Stimulated activated CD8-positive, alpha-beta memory T cell treated with anti-CD3 and anti-CD28 coated beads, Interleukin-4, amount 100 ng/mL, for 4 hours (primary cell): ENCODE results near the gene COL6A6.

ENCODE experiments used
- DNase-seq, 2 donors: peaks; one replicate each; pipeline ENCODE4 v3.0.0-alpha.2; 2020; ENCODE audit warnings: low read depth in 2 of 2, low spot score in 1 of 2

Gene COL6A6

GRCh38 chr3:130516645-130517512 lies at the start of gene COL6A6:
COL6A6 (plus strand) TSS chr3:130517177; CDS start chr3:130560365, 43,188 bp downstream.
- DNase-seq, result no peak

GRCh38 chr3:130468311-130468710 lies 48.7 kb upstream of the COL6A6 start:
- DNase-seq, result no peak

GRCh38 chr3:130470126-130470525 lies 46.9 kb upstream of the COL6A6 start:
- no peak for DNase-seq

GRCh38 chr3:130473416-130473815 lies 43.6 kb upstream of the COL6A6 start:
- no peak for DNase-seq

GRCh38 chr3:130480736-130481135 lies 36.2 kb upstream of the COL6A6 start:
- DNase-seq, result no peak

GRCh38 chr3:130488288-130488687 lies 28.7 kb upstream of the COL6A6 start:
- DNase-seq, result no peak

GRCh38 chr3:130488769-130489450 lies 28.1 kb upstream of the COL6A6 start:
- DNase-seq, result no peak

GRCh38 chr3:130490241-130490640 lies 26.7 kb upstream of the COL6A6 start:
- DNase-seq, result no peak

- no peak for DNase-seq
Measured at GRCh38 chr3:130491431-130491830, 25.5 kb upstream of the COL6A6 start.

- DNase-seq, result no peak
Measured at GRCh38 chr3:130504701-130505100, 12.3 kb upstream of the COL6A6 start.

- no peak for DNase-seq
Measured at GRCh38 chr3:130506031-130506430, 10.9 kb upstream of the COL6A6 start.

- no peak for DNase-seq
Measured at GRCh38 chr3:130507746-130508145, 9.2 kb upstream of the COL6A6 start.

GRCh38 chr3:130509008-130509407 lies 8.0 kb upstream of the COL6A6 start:
- DNase-seq, result no peak

GRCh38 chr3:130514681-130515080 lies 2.3 kb upstream of the COL6A6 start:
- no peak for DNase-seq

GRCh38 chr3:130515755-130516154 lies 1.2 kb upstream of the COL6A6 start:
- DNase-seq, result no peak

- no peak for DNase-seq
Measured at GRCh38 chr3:130517602-130518001, 625 bp downstream of the COL6A6 start.

GRCh38 chr3:130519754-130520153 lies 2.8 kb downstream of the COL6A6 start:
- no peak for DNase-seq

GRCh38 chr3:130522399-130522798 lies 5.4 kb downstream of the COL6A6 start:
- no peak for DNase-seq

- DNase-seq, result no peak
Measured at GRCh38 chr3:130527426-130527825, 10.4 kb downstream of the COL6A6 start.

- no peak for DNase-seq
Measured at GRCh38 chr3:130528120-130528519, 11.1 kb downstream of the COL6A6 start.

GRCh38 chr3:130529486-130530215 lies 12.7 kb downstream of the COL6A6 start:
- no peak for DNase-seq

- DNase-seq, result no peak
Measured at GRCh38 chr3:130533247-130533646, 16.3 kb downstream of the COL6A6 start.
